Testis (tissue), 3 donors: ENCODE data around the gene C3orf20. TPM values are rescaled to one million over a fixed set of nuclear protein-coding genes. Genes with fewer than 3 reads are reported as not detected.
A peak's percentile ranks its signal among the peaks of the same experiment; 100 is the strongest.

ENCODE experiments used
- DNase-seq: peaks from one replicate; pipeline ENCODE4 v3.0.0-alpha.2; 2019
- H3K27ac ChIP-seq, 2 donors: fragments of 200-600 bp; sonication (generic); one replicate each; pipeline ENCODE4 v1.5.1; 2019
- H3K27me3 ChIP-seq: fragments of 200-600 bp; sonication (generic); one replicate; pipeline ENCODE4 v1.5.1; 2019
- H3K36me3 ChIP-seq: fragments of 200-600 bp; sonication (generic); one replicate; pipeline ENCODE4 v1.5.1; 2017; ENCODE audit warnings: low read depth; ENCODE audit errors: missing control alignments
- H3K4me1 ChIP-seq: fragments of 200-600 bp; sonication (generic); one replicate; pipeline ENCODE4 v1.5.1; 2019
- H3K4me3 ChIP-seq, 2 donors: fragments of 200-600 bp; sonication (generic); one replicate each; pipeline ENCODE4 v1.5.1; 2017 to 2019
- H3K9me3 ChIP-seq: fragments of 200-600 bp; sonication (generic); one replicate; pipeline ENCODE4 v1.5.1; 2017
- POLR2A ChIP-seq: fragments of 450-650 bp; IDR thresholded peaks from one replicate; pipeline ENCODE4 v1.6.1; 2017; ENCODE audit warnings: antibody characterized with exemption, mild to moderate bottlenecking, moderate library complexity
- WGBS, 2 donors: methylation state at CpG; one replicate each; pipeline ENCODE4 v1.1.5; 2018; 5-methylcytosine and 5-hydroxymethylcytosine counted together
- intact Hi-C: fragments of 100-400 bp; cut with DNase I; formaldehyde crosslinking; loops from one replicate; pipeline ENCODE4 v1.15.1; 2023; ENCODE audit warnings: low total_unique reads
- polyA plus RNA-seq: library from polyadenylated mRNA; stranded (reverse); fragments of 350-450 nt; fragmentation: Illumina TruSeq; extraction: RNeasy Lipid Tissue Mini Kit (QIAGEN cat#74804); gene quantifications from one replicate; pipeline ENCODE4 v1.2.3, GENCODE V29; 2014; ENCODE audit warnings: low read depth, low replicate concordance; ENCODE audit not compliant: insufficient read depth
- total RNA-seq, 2 donors: library from RNA; depleted of rRNA; stranded (reverse); fragments of >200 nt; gene quantifications; one replicate each; pipeline ENCODE4 v1.2.3, GENCODE V29; 2016
- TF ChIP-seq, protein P1 (sequence below), 3 experiments: fragments of 450-650 bp in 2 of 3; fragments of 200-600 bp in 1 of 3; sonication (generic) in 1 of 3; IDR thresholded peaks; one replicate each; pipeline ENCODE4 v1.5.1; 2016 to 2019; ENCODE audit warnings: antibody characterized with exemption in 3 of 3, mild to moderate bottlenecking in 2 of 3, moderate library complexity in 1 of 3

C3orf20 gene
- total and polyA plus RNA-seq, 3 donors from 2014 or later = 3.8 to 16.5 (median 11.0) TPM

DNA sequence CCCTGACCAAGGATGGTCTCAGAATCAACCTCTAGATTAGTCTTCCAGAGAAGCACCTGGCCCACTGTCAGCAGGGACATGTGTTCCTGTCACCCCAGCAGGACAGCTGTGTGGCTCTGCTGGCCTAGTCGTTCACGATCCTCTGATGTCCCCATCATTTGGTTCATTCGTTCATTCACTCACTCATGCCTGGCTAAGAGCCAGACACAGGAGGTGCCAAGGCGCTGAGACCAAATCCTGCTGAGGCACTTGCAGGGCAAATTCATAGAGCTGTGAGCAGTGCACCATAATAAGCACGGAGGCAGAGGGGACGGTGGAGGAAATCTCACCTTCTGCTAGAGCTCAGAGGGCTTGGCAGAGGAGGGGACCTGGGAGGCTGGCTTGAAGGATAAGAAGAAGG, 93.9 kb downstream of the C3orf20 start:
- no peak overlapping the region for H3K4me3 ChIP-seq
- no peaks in the 10 kb centered on the region for H3K4me1 ChIP-seq
- H3K36me3 ChIP-seq = no peaks in the 10 kb centered on the region
- 71 to 87% methylated on average over 6 of the region's 6 CpGs for WGBS, 2 donors
- H3K27ac ChIP-seq = no peak overlapping the region
- intact Hi-C loops = no loop called here
- no peaks in the 10 kb centered on the region for H3K27me3 ChIP-seq
- no peaks in the 10 kb centered on the region for H3K9me3 ChIP-seq
- TF ChIP-seq POLR2A = no peak
- TF ChIP-seq, protein P1, sequence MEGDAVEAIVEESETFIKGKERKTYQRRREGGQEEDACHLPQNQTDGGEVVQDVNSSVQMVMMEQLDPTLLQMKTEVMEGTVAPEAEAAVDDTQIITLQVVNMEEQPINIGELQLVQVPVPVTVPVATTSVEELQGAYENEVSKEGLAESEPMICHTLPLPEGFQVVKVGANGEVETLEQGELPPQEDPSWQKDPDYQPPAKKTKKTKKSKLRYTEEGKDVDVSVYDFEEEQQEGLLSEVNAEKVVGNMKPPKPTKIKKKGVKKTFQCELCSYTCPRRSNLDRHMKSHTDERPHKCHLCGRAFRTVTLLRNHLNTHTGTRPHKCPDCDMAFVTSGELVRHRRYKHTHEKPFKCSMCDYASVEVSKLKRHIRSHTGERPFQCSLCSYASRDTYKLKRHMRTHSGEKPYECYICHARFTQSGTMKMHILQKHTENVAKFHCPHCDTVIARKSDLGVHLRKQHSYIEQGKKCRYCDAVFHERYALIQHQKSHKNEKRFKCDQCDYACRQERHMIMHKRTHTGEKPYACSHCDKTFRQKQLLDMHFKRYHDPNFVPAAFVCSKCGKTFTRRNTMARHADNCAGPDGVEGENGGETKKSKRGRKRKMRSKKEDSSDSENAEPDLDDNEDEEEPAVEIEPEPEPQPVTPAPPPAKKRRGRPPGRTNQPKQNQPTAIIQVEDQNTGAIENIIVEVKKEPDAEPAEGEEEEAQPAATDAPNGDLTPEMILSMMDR (IDR thresholded peaks at IDR 0.05) = no peak
- peak; percentile 7 for DNase-seq

DNA sequence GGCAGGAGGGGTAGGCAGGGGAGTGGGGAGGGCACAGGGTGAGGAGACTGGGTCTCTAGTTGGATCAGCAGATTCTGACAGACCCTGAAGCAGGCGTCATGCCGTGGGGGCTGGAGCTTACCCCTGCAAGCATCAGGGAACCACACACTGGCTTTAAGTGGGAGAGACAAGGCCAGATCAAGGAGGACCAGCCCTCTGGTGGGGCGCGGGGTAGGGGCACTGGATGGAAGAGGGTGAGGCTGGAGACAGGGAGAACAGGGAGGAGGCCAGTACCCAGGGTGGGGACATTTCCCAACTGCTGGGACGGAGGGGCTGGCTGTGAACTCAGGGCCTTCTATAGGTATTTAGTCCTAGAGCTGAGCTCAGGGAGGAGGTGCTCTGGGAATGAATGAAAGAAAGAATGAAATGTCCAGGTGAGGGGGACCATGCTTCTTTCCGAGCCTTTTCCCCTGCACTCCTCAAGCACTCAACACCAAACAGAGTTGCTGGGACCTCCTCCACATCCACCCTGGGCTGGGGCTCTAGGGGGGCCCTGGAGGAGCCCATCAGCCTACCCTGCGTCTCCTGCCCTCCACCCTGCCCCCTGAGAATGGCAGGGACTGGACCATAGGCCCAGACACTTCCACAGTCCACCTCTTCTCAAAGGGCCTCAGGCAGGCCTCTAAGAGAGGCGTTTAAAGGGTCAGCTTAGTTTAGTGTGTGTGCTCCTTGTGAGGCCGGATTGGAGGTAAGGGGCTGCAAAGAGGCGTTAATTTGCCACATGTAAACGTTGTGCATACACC, 94.8 kb downstream of the C3orf20 start:
- peak; percentile 2 for DNase-seq
- TF ChIP-seq POLR2A = no peak
- TF ChIP-seq, protein P1 (IDR thresholded peaks at IDR 0.05) = no peak
- Histone ChIP-seq H3K4me3 (no peak overlapping the region), H3K36me3 (no peaks in the 10 kb centered on the region), H3K9me3 (no peaks in the 10 kb centered on the region), H3K27me3 (no peaks in the 10 kb centered on the region), H3K27ac (no peak overlapping the region), H3K4me1 (no peaks in the 10 kb centered on the region)
- 85 to 92% methylated on average over 7 to 11 of the region's 11 CpGs for WGBS, 2 donors
- intact Hi-C loops = no loop called here

DNA sequence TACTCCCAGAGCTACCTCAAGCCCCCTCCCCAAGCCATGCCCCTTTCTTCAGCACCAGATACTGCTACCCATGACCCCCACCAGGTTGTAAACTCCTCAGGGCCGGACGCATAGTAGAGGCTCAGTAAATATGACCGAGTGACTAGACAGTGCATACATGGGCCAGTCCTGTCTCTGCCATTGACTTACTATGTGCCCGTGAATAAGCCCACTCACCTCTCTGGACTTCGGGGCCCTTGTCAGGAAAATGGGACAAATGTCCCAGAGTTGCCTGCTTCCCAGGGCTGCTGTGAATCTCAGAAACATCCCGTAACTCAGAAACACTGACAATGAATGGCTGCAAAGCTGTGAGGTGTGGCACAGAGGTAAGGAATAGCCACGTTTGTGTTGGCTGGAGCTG, 95.7 kb downstream of the C3orf20 start:
- intact Hi-C loops = no loop called here

GRCh38 chr3:14771593-14772497, 96.9 kb downstream of the C3orf20 start:
- no peaks in the 10 kb centered on the region for H3K9me3 ChIP-seq
- no peaks in the 10 kb centered on the region for H3K36me3 ChIP-seq
- no peak overlapping the region for H3K4me3 ChIP-seq
- intact Hi-C loops = no loop called here
- no peaks in the 10 kb centered on the region for H3K27me3 ChIP-seq
- H3K4me1 ChIP-seq = no peaks in the 10 kb centered on the region
- 84 to 85% methylated on average over 13 to 18 of the region's 18 CpGs for WGBS, 2 donors
- H3K27ac ChIP-seq = no peak overlapping the region
- DNase-seq = peak; percentile 14
- no peak for TF ChIP-seq POLR2A
- TF ChIP-seq, protein P1 (IDR thresholded peaks at IDR 0.05) = no peak

More for the DNA sequence above, 95.7 kb downstream of the C3orf20 start:
- no peaks in the 10 kb centered on the region for H3K9me3 ChIP-seq
- WGBS, 2 donors = 95 to 96% methylated on average over 7 of the region's 7 CpGs
- DNase-seq = peak; percentile 6
- H3K4me1 ChIP-seq = no peaks in the 10 kb centered on the region
- no peak overlapping the region for H3K27ac ChIP-seq
- no peaks in the 10 kb centered on the region for H3K27me3 ChIP-seq
- no peak overlapping the region for H3K4me3 ChIP-seq
- no peaks in the 10 kb centered on the region for H3K36me3 ChIP-seq
- TF ChIP-seq, protein P1 (IDR thresholded peaks at IDR 0.05) = no peak
- TF ChIP-seq POLR2A = no peak
